Upper lobe of right lung (tissue), 1 donor: ENCODE measurements around the gene CRYBB3. TPM values are rescaled to one million over a fixed set of nuclear protein-coding genes. Genes with fewer than 3 reads are reported as not detected.
"Not testable (repeated sequence)": the region's sequence is repeated elsewhere in the genome, so short reads cannot be mapped to it uniquely, and the experiment has no call there.

Experiments
- ATAC-seq: fragments of 200-7000 bp; cut with Tn5 transposase; one replicate; pipeline ENCODE4 v1.9.1; 2020; ENCODE audit warnings: mild to moderate bottlenecking, moderate library complexity
- DNase-seq: peaks from one replicate; pipeline ENCODE4 v3.0.0-alpha.2; 2020
- H3K27ac ChIP-seq: fragments of 200-600 bp; one replicate; pipeline ENCODE4 v1.8.0; 2022
- H3K27me3 ChIP-seq: fragments of 200-600 bp; one replicate; pipeline ENCODE4 v1.8.0; 2022; ENCODE audit warnings: mild to moderate bottlenecking
- H3K36me3 ChIP-seq: fragments of 200-600 bp; one replicate; pipeline ENCODE4 v1.8.0; 2022
- H3K4me1 ChIP-seq: fragments of 200-600 bp; one replicate; pipeline ENCODE4 v1.8.0; 2022
- H3K4me3 ChIP-seq: fragments of 200-600 bp; one replicate; pipeline ENCODE4 v1.8.0; 2022; ENCODE audit warnings: mild to moderate bottlenecking
- H3K9me3 ChIP-seq: fragments of 200-600 bp; one replicate; pipeline ENCODE4 v1.8.0; 2022
- intact Hi-C: fragments of 100-400 bp; cut with DNase I; formaldehyde crosslinking; loops from one replicate; pipeline ENCODE4 v1.11.0; 2022
- total RNA-seq: library from RNA; stranded (reverse); fragmentation: NEBNext Ultra II Directional; extraction: Animal tissue kit (Norgen Biotek cat#: 25700); gene quantifications from one replicate; pipeline ENCODE4 v1.2.1, GENCODE V29; 2021
- TF ChIP-seq, protein P1 (sequence below): fragments of 200-600 bp; IDR thresholded peaks from one replicate; pipeline ENCODE4 v1.8.0; 2022; ENCODE audit warnings: antibody characterized with exemption
- donor health status: DM: no; HTN: yes; CAD: no; lungs with severe emphysema.

Gene CRYBB3
- total RNA-seq, 1 donor from 2014 or later: 0.72 TPM

GRCh38 chr22:25177226-25177625 lies 22.4 kb upstream of the CRYBB3 start:
- Histone ChIP-seq H3K4me1 (no peaks in the 10 kb centered on the region), H3K9me3 (no peaks in the 10 kb centered on the region), H3K36me3 (peaks cover 28% of the 10 kb centered on the region), H3K27ac (no peak overlapping the region), H3K4me3 (no peak overlapping the region), H3K27me3 (no peaks in the 10 kb centered on the region)
- ATAC-seq (no peak), DNase-seq (peak; percentile 57)
- intact Hi-C loops: no loop called here
- TF ChIP-seq, protein P1, sequence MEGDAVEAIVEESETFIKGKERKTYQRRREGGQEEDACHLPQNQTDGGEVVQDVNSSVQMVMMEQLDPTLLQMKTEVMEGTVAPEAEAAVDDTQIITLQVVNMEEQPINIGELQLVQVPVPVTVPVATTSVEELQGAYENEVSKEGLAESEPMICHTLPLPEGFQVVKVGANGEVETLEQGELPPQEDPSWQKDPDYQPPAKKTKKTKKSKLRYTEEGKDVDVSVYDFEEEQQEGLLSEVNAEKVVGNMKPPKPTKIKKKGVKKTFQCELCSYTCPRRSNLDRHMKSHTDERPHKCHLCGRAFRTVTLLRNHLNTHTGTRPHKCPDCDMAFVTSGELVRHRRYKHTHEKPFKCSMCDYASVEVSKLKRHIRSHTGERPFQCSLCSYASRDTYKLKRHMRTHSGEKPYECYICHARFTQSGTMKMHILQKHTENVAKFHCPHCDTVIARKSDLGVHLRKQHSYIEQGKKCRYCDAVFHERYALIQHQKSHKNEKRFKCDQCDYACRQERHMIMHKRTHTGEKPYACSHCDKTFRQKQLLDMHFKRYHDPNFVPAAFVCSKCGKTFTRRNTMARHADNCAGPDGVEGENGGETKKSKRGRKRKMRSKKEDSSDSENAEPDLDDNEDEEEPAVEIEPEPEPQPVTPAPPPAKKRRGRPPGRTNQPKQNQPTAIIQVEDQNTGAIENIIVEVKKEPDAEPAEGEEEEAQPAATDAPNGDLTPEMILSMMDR: no peak

GRCh38 chr22:25177895-25178294 lies 21.8 kb upstream of the CRYBB3 start:
- H3K4me1 ChIP-seq: peaks cover 6% of the 10 kb centered on the region
- H3K27me3 ChIP-seq: no peaks in the 10 kb centered on the region
- H3K4me3 ChIP-seq: no peak overlapping the region
- no peaks in the 10 kb centered on the region for H3K9me3 ChIP-seq
- TF ChIP-seq, protein P1: no peak
- no peak overlapping the region for H3K27ac ChIP-seq
- intact Hi-C loops: no loop called here
- peaks cover 28% of the 10 kb centered on the region for H3K36me3 ChIP-seq
- peak; percentile 38 for DNase-seq
- ATAC-seq: no peak

DNA sequence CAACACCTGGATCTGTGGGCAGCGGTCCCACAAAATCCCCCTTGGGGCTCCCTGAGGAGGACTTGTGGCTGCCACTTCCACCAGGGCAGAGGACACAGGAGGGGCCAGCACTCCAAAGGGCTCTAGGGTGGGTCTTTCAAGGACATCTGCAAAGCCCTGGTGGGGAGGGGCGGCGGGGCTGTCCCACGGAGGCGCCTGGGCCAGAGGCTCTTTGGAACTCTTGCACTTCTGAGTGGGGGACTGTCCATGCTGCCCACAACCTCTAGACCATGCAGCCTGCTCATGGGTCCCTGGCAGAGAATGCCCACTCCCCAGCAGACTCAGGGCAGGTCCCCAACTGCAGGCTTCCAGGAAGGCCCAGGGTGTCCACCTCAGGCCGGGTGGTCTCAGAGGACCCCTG lies 21.3 kb upstream of the CRYBB3 start:
- ATAC-seq (peak; percentile 9), DNase-seq (peak; percentile 71)
- H3K27me3 ChIP-seq, intact Hi-C loops, H3K27ac ChIP-seq, H3K4me1 ChIP-seq, H3K9me3 ChIP-seq, H3K4me3 ChIP-seq: not testable (repeated sequence)
- peaks cover 28% of the 10 kb centered on the region for H3K36me3 ChIP-seq

GRCh38 chr22:25178869-25179631 lies 20.6 kb upstream of the CRYBB3 start:
- intact Hi-C loops: not testable (repeated sequence)

GRCh38 chr22:25182131-25183110 lies 17.2 kb upstream of the CRYBB3 start:
- H3K4me3 ChIP-seq: no peak overlapping the region
- DNase-seq: peak; percentile 62
- peak; percentile 70 for ATAC-seq
- no peaks in the 10 kb centered on the region for H3K27me3 ChIP-seq
- no peaks in the 10 kb centered on the region for H3K9me3 ChIP-seq
- no peak overlapping the region for H3K27ac ChIP-seq
- intact Hi-C loops: no loop called here
- H3K36me3 ChIP-seq: peaks cover 25% of the 10 kb centered on the region
- H3K4me1 ChIP-seq: peaks cover 6% of the 10 kb centered on the region
- TF ChIP-seq, protein P1: no peak

More at GRCh38 chr22:25178869-25179631, 20.6 kb upstream of the CRYBB3 start:
- DNase-seq (peak; percentile 41), ATAC-seq (peak; percentile 69)
- not testable (repeated sequence) for H3K4me1 ChIP-seq, H3K4me3 ChIP-seq, H3K27ac ChIP-seq, H3K27me3 ChIP-seq, H3K9me3 ChIP-seq
- H3K36me3 ChIP-seq: peaks cover 28% of the 10 kb centered on the region

GRCh38 chr22:25183949-25184619 lies 15.6 kb upstream of the CRYBB3 start:
- peaks cover 25% of the 10 kb centered on the region for H3K36me3 ChIP-seq
- H3K4me3 ChIP-seq: no peak overlapping the region
- H3K4me1 ChIP-seq: peaks cover 6% of the 10 kb centered on the region
- intact Hi-C loops: no loop called here
- TF ChIP-seq, protein P1: no peak
- H3K9me3 ChIP-seq: no peaks in the 10 kb centered on the region
- no peak overlapping the region for H3K27ac ChIP-seq
- H3K27me3 ChIP-seq: no peaks in the 10 kb centered on the region
- DNase-seq (peak; percentile 33), ATAC-seq (no peak)
